Body of pancreas (tissue), 4 donors: Measurements from ENCODE around the gene SYT2. TPM values are rescaled to one million over a fixed set of nuclear protein-coding genes. Genes with fewer than 3 reads are reported as not detected.

Experiments used
- ATAC-seq: fragments of 150-250 bp; one replicate; pipeline ENCODE4 v1.9.1; 2016
- DNase-seq, 4 donors: peaks; one replicate each; pipeline ENCODE4 v3.0.0-alpha.2; 2019
- H3K27ac ChIP-seq, 4 donors: fragments of 200-600 bp; sonication (generic); 1 replicate in 3 of 4; 2 replicates in 1 of 4; pipeline versions ENCODE4 v1.5.1 to v1.6.1; 2016 to 2019; ENCODE audit warnings: mild to moderate bottlenecking in 1 of 4, mixed read lengths in 1 of 4, moderate library complexity in 1 of 4
- H3K27me3 ChIP-seq, 2 donors: fragments of 200-600 bp; sonication (generic); one replicate each; pipeline ENCODE4 v1.6.0; 2016; ENCODE audit warnings: mild to moderate bottlenecking in 1 of 2
- H3K36me3 ChIP-seq, 2 donors: fragments of 200-600 bp; sonication (generic); replicated peaks in 1 of 2; 2 replicates each; pipeline ENCODE4 v1.5.1; 2016; ENCODE audit warnings: low read depth in 2 of 2; ENCODE audit not compliant: insufficient read depth in 1 of 2
- H3K4me1 ChIP-seq: fragments of 200-600 bp; sonication (generic); one replicate; pipeline ENCODE4 v1.6.0; 2016
- H3K4me3 ChIP-seq, 2 donors: fragments of 200-600 bp; sonication (generic); 1 replicate in 1 of 2; 2 replicates in 1 of 2; pipeline ENCODE4 v1.5.1; 2016 to 2019
- H3K9me3 ChIP-seq, 3 donors: fragments of 200-600 bp; sonication (generic); 1 replicate in 2 of 3; 2 replicates in 1 of 3; pipeline ENCODE4 v1.5.1; 2016
- CTCF ChIP-seq, 7 experiments: fragments of 450-650 bp in 4 of 7; fragments of 200-600 bp in 3 of 7; sonication (generic) in 3 of 7; IDR thresholded peaks; one replicate each; pipeline ENCODE4 v1.5.1; 2016 to 2019; ENCODE audit warnings: antibody characterized with exemption in 7 of 7
- POLR2A ChIP-seq, 3 donors: fragments of 450-650 bp; IDR thresholded peaks; one replicate each; pipeline ENCODE4 v1.6.1; 2016; ENCODE audit warnings: antibody characterized with exemption in 3 of 3, mild to moderate bottlenecking in 2 of 3
- WGBS, 2 donors: methylation state at CpG; one replicate each; pipeline ENCODE4 v1.1.5; 2017; 5-methylcytosine and 5-hydroxymethylcytosine counted together
- intact Hi-C: fragments of 100-400 bp; cut with DNase I; formaldehyde crosslinking; loops from one replicate; pipeline ENCODE4 v1.15.1; 2023
- total RNA-seq, 2 donors: library from RNA; depleted of rRNA; stranded (reverse); fragments of >200 nt; gene quantifications; one replicate each; pipeline ENCODE4 v1.1.0, GENCODE V29; 2016

The SYT2 gene
- total RNA-seq, 2 donors from 2014 or later, result not detected

GRCh38 chr1:202565890-202566602 lies 144.2 kb downstream of the SYT2 start:
- Histone ChIP-seq H3K4me1 (no peaks in the 10 kb centered on the region), H3K36me3 (peaks cover 0 to 4% of the 10 kb centered on the region in 2 donors), H3K9me3 (no peaks in the 10 kb centered on the region), H3K4me3 (no peak overlapping the region), H3K27me3 (no peaks in the 10 kb centered on the region), H3K27ac (no peak overlapping the region)
- ATAC-seq (no peak), DNase-seq (no peak)
- intact Hi-C loops, result no loop called here
- TF ChIP-seq CTCF (IDR thresholded peaks at IDR 0.05) (no peak), POLR2A (IDR thresholded peaks at IDR 0.05) (no peak)
- WGBS, 2 donors, result 94 to 97% methylated on average over 2 of the region's 2 CpGs

- Histone ChIP-seq H3K9me3 (no peaks in the 10 kb centered on the region), H3K27me3 (no peaks in the 10 kb centered on the region), H3K4me3 (no peak overlapping the region), H3K4me1 (no peaks in the 10 kb centered on the region), H3K27ac (no peak overlapping the region), H3K36me3 (peaks cover 0 to 4% of the 10 kb centered on the region in 2 donors)
- DNase-seq (no peak), ATAC-seq (no peak)
- TF ChIP-seq POLR2A (IDR thresholded peaks at IDR 0.05), result no peak
- TF ChIP-seq CTCF (IDR thresholded peaks at IDR 0.05), result no peak
- 88% methylated on average over 2 of the region's 2 CpGs for WGBS, 2 donors
- intact Hi-C loops, result no loop called here
These were observed 145.2 kb downstream of the SYT2 start for GRCh38 chr1:202564958-202565495.

GRCh38 chr1:202563818-202564217 lies 146.4 kb downstream of the SYT2 start:
- TF ChIP-seq POLR2A (IDR thresholded peaks at IDR 0.05) (no peak), CTCF (IDR thresholded peaks at IDR 0.05) (no peak)
- ATAC-seq, result no peak
- no peak for DNase-seq
- H3K4me3 ChIP-seq, result no peak overlapping the region
- H3K27ac ChIP-seq, result no peak overlapping the region
- WGBS, 2 donors, result 88 to 100% methylated on average over 1 of the region's 1 CpG
- H3K36me3 ChIP-seq, result peaks cover 0 to 4% of the 10 kb centered on the region in 2 donors
- intact Hi-C loops, result no loop called here
- H3K4me1 ChIP-seq, result no peaks in the 10 kb centered on the region
- H3K27me3 ChIP-seq, result no peaks in the 10 kb centered on the region
- H3K9me3 ChIP-seq, result no peaks in the 10 kb centered on the region

GRCh38 chr1:202562444-202563060 lies 147.7 kb downstream of the SYT2 start:
- Histone ChIP-seq H3K4me3 (no peak overlapping the region), H3K27ac (no peak overlapping the region), H3K27me3 (no peaks in the 10 kb centered on the region), H3K9me3 (no peaks in the 10 kb centered on the region), H3K4me1 (no peaks in the 10 kb centered on the region), H3K36me3 (peaks cover 0 to 4% of the 10 kb centered on the region in 2 donors)
- DNase-seq (no peak), ATAC-seq (no peak)
- intact Hi-C loops, result no loop called here
- TF ChIP-seq CTCF (IDR thresholded peaks at IDR 0.05) (no peak), POLR2A (IDR thresholded peaks at IDR 0.05) (no peak)
- WGBS, 2 donors, result 90 to 93% methylated on average over 13 of the region's 13 CpGs
